Loucy (cell line): ENCODE results near the gene KRTAP1-5.
"Not testable (repeated sequence)": the region's sequence is repeated elsewhere in the genome, so short reads cannot be mapped to it uniquely, and the experiment has no call there.

Experiments
- H2AFZ ChIP-seq: fragments of 200-600 bp; sonication (generic); 2 replicates; pipeline ENCODE4 v1.6.0; 2016; ENCODE audit warnings: antibody characterized with exemption, mild to moderate bottlenecking, low read length, moderate library complexity
- H3F3A ChIP-seq: fragments of 200-600 bp; 2 replicates; pipeline ENCODE4 v1.6.0; 2016; ENCODE audit warnings: antibody characterized with exemption, low read depth, mild to moderate bottlenecking
- H3K27me3 ChIP-seq: fragments of 200-600 bp; sonication (generic); 2 replicates; pipeline ENCODE4 v1.6.1; 2014; ENCODE audit warnings: low read length, mild to moderate bottlenecking; ENCODE audit not compliant: insufficient read depth, poor library complexity, severe bottlenecking
- H3K36me3 ChIP-seq: fragments of 200-600 bp; sonication (generic); 2 replicates; pipeline ENCODE4 v1.6.1; 2016; ENCODE audit warnings: low read length; ENCODE audit not compliant: insufficient read depth
- H3K4me1 ChIP-seq: fragments of 200-600 bp; sonication (generic); 2 replicates; pipeline ENCODE4 v1.5.1; 2014; ENCODE audit warnings: low read length, mild to moderate bottlenecking; ENCODE audit not compliant: insufficient read depth, poor library complexity, severe bottlenecking
- H3K4me2 ChIP-seq: fragments of 200-600 bp; sonication (generic); 2 replicates; pipeline ENCODE4 v1.6.0; 2014; ENCODE audit warnings: antibody characterized with exemption, low read length, low read depth, mild to moderate bottlenecking; ENCODE audit not compliant: poor library complexity, severe bottlenecking
- H3K4me3 ChIP-seq: fragments of 200-600 bp; sonication (generic); 2 replicates; pipeline ENCODE4 v1.5.1; 2014; ENCODE audit warnings: low read length, mild to moderate bottlenecking, mixed read lengths; ENCODE audit not compliant: poor library complexity, severe bottlenecking
- H3K79me2 ChIP-seq: fragments of 200-600 bp; sonication (generic); 2 replicates; pipeline ENCODE4 v1.6.1; 2014; ENCODE audit warnings: low read length; ENCODE audit not compliant: insufficient read depth
- H3K9ac ChIP-seq: fragments of 200-600 bp; sonication (generic); 2 replicates; pipeline ENCODE4 v1.6.0; 2014; ENCODE audit warnings: mild to moderate bottlenecking, low read depth, low read length, moderate library complexity; ENCODE audit not compliant: poor library complexity, severe bottlenecking
- H3K9me2 ChIP-seq: fragments of 200-600 bp; sonication (generic); replicated peaks from 2 replicates; pipeline ENCODE4 v1.6.1; 2016; ENCODE audit warnings: low read depth, low read length, mixed read lengths
- H3K9me3 ChIP-seq: fragments of 200-600 bp; sonication (generic); 2 replicates; pipeline ENCODE4 v1.6.1; 2014; ENCODE audit warnings: mild to moderate bottlenecking, antibody characterized with exemption, low read length, low read depth; ENCODE audit not compliant: insufficient read depth
- H4K20me1 ChIP-seq: fragments of 200-600 bp; sonication (generic); 2 replicates; pipeline ENCODE4 v1.6.0; 2014; ENCODE audit warnings: antibody characterized with exemption, low read length, mild to moderate bottlenecking; ENCODE audit not compliant: insufficient read depth, poor library complexity, severe bottlenecking
- EZH2phosphoT487 ChIP-seq: fragments of 200-600 bp; IDR thresholded peaks from 2 replicates; pipeline ENCODE4 v1.6.1; 2018; ENCODE audit warnings: antibody characterized with exemption, mild to moderate bottlenecking, moderate library complexity, borderline replicate concordance
- TF ChIP-seq, protein P1 (sequence below): fragments of 200-600 bp; sonication (generic); conservative IDR thresholded peaks from 2 replicates; pipeline ENCODE4 v1.5.1; 2014; ENCODE audit warnings: mild to moderate bottlenecking, antibody characterized with exemption, low read length

The KRTAP1-5 gene

DNA sequence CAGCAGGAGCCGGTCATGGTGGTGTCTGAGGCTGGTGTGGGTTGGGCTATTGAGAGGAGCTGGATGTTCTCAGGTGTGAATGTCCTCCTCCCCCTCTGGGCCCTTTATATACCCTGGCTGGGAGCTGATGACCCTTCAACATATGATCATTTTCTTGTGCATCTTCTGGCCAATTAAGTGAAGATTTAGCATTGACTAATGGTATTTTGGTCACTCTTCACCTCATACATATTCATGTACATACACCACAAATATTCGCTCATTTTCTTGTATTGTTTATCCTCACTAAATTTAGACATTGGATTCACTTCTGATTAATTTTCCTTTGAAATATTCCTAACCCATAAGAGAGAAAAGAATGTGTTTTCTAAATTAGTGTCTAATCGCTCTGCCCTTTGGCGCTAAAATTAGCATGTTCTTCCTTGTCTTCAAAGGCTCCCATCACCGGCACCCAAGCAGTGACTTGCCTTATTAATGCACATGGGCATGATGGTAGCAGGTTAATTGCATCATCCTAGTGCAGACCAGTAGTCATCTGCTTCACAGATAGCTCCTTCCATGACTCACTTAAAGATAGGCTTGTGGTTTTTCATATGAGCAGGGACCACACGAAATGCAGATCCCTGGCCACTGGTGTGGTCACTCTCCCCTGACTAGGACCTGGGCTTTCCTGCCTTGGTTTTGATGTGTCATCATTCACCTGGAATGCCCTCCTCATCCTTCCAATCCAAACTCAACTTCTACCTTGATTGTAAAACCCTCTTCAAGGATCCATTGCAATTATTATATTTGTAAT is 39.0 kb upstream of the KRTAP1-5 start, which contains the start of gene KRTAP2-4:
TSS of gene KRTAP2-4 (minus strand) at position 51 of the 796 bp plus-strand sequence. CDS start at position 17, 34 bp downstream.
- no peaks in the 10 kb centered on the region for H3K27me3 ChIP-seq
- H3F3A ChIP-seq: no peaks in the 10 kb centered on the region
- H3K4me2 ChIP-seq: no peak within 1 kb of the TSS
- no peak within 1 kb of the TSS for H3K9ac ChIP-seq
- no peaks in the 10 kb centered on the region for H4K20me1 ChIP-seq
- no peaks in the 10 kb centered on the region for H3K9me3 ChIP-seq
- H3K79me2 ChIP-seq: no peaks in the 10 kb centered on the region
- H3K4me3 ChIP-seq: no peak within 1 kb of the TSS
- no peaks in the 10 kb centered on the region for H3K36me3 ChIP-seq
- TF ChIP-seq, protein P1, sequence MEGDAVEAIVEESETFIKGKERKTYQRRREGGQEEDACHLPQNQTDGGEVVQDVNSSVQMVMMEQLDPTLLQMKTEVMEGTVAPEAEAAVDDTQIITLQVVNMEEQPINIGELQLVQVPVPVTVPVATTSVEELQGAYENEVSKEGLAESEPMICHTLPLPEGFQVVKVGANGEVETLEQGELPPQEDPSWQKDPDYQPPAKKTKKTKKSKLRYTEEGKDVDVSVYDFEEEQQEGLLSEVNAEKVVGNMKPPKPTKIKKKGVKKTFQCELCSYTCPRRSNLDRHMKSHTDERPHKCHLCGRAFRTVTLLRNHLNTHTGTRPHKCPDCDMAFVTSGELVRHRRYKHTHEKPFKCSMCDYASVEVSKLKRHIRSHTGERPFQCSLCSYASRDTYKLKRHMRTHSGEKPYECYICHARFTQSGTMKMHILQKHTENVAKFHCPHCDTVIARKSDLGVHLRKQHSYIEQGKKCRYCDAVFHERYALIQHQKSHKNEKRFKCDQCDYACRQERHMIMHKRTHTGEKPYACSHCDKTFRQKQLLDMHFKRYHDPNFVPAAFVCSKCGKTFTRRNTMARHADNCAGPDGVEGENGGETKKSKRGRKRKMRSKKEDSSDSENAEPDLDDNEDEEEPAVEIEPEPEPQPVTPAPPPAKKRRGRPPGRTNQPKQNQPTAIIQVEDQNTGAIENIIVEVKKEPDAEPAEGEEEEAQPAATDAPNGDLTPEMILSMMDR: no peak
- no peak for TF ChIP-seq EZH2phosphoT487
- no peak within 1 kb of the TSS for H2AFZ ChIP-seq
- no peaks in the 10 kb centered on the region for H3K9me2 ChIP-seq
- peaks cover 8% of the 10 kb centered on the region for H3K4me1 ChIP-seq

DNA sequence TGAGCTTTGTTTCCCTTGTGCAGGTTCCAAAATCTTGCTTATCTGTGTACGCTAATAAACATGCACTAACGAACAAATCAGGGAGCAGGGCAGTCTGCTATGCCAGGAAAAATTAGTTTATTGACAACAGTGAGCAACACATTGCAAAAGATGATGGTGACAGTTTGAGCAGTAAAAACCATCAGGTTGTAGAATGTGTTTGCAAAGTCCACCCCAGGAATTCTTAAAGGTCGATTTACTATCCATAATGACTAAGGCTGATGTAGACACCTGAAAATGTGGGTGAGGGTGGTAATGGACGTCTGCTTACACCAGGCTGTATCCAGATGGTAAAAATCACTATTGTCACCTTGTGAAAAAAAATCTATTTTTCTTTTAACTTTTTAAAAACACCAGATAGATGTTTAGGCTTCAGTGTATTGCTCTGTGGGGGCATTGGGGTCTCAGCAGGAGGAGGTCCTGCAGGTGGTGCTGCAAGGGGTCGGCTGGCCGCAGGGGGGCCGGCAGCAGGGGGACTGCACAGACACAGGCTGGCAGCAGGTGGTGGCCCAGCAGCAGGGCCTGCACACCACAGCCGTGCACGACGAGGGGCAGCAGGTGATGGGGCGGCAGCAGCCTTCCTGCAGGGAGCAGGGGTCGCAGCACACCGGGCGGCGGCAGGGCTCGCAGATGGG is 38.1 kb upstream of the KRTAP1-5 start:
- not testable (repeated sequence) for H3K9me3 ChIP-seq, H3K9me2 ChIP-seq, H3K9ac ChIP-seq, H3F3A ChIP-seq, H3K4me3 ChIP-seq, H3K4me1 ChIP-seq, H4K20me1 ChIP-seq, H2AFZ ChIP-seq, H3K4me2 ChIP-seq, H3K27me3 ChIP-seq, H3K36me3 ChIP-seq, H3K79me2 ChIP-seq

GRCh38 chr17:41064301-41064700 is 37.3 kb upstream of the KRTAP1-5 start:
- Histone ChIP-seq H4K20me1 (no peaks in the 10 kb centered on the region), H3K9me3 (no peaks in the 10 kb centered on the region), H3K9ac (no peak overlapping the region), H3K4me2 (no peak overlapping the region), H3K9me2 (no peaks in the 10 kb centered on the region), H3K36me3 (no peaks in the 10 kb centered on the region), H3K4me3 (no peak overlapping the region), H3F3A (no peaks in the 10 kb centered on the region), H3K79me2 (no peaks in the 10 kb centered on the region), H3K4me1 (peaks cover 4% of the 10 kb centered on the region), H2AFZ (no peak overlapping the region), H3K27me3 (no peaks in the 10 kb centered on the region)
- no peak for TF ChIP-seq EZH2phosphoT487
- TF ChIP-seq, protein P1: no peak
